ENCODE measurements around the gene CIDEA.

The CIDEA gene

DNA sequence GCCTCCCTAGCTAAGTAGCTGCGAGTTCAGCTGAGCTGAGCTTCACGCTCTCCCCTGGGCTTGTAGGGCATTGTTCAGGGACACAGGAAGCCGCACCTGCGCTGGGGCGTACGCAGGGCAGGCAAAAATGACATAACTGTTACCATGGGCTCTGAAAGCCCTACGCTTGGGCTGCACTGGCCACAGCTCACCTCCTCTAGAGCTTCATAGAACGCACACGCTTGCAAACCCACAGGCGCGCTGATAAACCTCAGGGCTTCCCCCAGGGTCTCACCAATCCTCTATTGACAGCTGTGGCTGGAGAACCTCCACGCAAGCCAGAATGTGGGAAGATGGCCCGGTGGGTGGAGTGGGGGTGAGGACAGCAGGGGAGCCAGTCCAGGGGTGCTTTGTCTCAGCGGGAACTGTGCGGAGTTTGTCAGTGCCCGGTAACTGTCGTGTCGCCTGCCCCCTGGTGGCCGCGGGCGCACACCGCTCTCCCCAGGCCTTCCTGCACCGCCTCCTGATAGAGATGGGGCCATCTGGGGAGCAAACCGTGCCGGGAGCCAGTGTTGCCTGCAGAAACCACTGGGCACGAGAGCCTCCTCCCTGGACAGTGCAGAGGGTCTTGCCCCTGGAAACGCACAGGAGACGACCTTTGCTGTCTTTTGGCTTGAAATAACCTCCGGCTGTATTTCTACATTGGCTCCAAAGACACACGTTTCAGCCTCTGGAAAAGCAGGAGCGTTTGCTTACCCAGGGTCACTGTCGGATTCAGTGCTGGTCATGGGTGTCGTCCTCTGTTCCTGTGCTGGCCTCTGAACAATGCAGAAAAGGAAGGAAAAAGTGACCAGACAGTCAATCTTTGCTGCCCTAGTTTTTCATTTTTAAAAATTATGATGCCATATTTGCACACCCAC lies 17.0 kb upstream of the CIDEA start:
- TF ChIP-seq, protein P1, sequence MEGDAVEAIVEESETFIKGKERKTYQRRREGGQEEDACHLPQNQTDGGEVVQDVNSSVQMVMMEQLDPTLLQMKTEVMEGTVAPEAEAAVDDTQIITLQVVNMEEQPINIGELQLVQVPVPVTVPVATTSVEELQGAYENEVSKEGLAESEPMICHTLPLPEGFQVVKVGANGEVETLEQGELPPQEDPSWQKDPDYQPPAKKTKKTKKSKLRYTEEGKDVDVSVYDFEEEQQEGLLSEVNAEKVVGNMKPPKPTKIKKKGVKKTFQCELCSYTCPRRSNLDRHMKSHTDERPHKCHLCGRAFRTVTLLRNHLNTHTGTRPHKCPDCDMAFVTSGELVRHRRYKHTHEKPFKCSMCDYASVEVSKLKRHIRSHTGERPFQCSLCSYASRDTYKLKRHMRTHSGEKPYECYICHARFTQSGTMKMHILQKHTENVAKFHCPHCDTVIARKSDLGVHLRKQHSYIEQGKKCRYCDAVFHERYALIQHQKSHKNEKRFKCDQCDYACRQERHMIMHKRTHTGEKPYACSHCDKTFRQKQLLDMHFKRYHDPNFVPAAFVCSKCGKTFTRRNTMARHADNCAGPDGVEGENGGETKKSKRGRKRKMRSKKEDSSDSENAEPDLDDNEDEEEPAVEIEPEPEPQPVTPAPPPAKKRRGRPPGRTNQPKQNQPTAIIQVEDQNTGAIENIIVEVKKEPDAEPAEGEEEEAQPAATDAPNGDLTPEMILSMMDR (IDR thresholded peaks at IDR 0.05) = peak; percentile 94

DNA sequence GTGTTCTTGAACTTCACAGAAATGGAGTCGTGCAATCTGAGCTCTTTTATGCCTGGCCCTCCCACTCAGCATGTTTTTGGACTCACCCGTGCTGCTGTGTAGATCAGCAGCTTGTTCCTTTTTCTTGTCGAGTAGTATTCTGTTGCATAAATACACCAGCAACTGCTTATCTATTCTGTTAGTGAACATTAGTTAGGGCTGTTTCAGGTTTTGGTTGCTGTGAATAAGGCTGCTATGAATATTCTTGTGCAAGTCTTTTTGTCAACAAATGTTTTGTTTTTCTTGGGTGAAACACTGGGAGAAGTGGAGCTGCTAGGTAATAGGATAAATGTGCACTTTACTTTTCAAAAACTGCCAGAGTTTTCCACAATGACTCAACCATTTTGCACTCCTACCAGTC lies 15.3 kb upstream of the CIDEA start:
- TF ChIP-seq, protein P1 (IDR thresholded peaks at IDR 0.05) = no peak

DNA sequence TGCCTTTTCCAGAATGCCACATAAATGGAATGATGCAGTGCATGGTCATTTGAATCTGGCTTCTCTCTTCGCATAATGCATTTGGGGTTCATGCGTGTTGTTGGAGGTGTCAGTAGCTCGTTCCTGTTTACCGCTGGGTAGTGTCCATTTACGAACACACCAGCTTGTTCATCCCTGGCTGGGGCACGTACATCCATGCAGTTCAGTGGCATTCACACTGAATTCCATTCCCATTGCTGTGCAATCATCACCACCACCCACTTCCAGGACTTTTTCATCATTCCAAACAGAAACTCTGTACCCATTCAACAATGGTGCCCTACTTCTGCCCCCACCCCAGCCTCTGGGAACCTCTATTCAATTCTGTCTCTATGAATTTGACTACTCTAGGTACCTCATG lies 14.7 kb upstream of the CIDEA start:
- TF ChIP-seq, protein P1 (IDR thresholded peaks at IDR 0.05) = no peak

DNA sequence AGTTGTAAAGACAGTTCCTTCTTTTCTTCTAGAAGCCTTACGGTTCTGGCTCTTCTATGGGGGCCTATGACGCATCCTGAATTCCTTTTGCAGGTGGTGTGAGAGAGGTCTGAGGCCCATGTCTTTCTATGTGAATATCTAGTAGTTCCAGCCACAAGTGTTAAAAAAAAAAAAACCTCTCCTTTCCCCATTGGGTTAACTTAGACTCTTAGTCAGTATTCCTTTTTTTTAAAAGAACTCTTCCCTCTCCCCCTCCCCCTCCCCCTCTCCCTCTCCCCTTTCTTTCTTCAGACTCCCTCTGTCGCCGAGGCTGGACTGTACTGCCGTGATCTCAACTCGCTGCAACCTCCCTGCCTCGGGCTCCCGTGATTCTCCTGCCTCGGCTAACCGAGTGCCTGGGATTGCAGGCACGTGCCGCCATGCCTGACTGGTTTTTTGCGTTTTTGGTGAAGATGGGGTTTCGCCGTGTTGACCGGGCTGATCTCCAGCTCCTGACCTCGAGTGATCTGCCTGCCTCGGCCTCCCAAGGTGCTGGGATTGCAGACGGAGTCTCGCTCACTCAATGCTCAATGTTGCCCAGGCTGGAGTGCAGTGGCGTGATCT lies 11.4 kb upstream of the CIDEA start:
- TF ChIP-seq, protein P1 (IDR thresholded peaks at IDR 0.05) = no peak

DNA sequence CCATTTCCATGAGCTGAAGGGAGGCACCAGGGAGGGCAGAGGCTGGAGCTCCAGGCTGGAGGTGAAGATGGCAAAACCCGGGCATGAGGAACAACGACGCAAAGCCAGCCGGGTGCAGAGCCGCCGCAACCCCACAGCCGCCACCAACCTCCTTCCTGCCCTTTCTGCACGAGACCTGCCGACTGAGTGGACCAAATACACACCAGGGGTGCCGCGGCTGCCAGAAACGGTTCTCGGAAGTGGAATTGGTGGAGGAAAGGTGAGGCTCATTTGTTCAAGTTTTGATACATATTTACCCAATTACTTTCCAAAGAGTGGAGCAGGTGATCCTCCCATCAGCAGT lies 8.4 kb upstream of the CIDEA start:
- TF ChIP-seq, protein P1 (IDR thresholded peaks at IDR 0.05) = no peak

DNA sequence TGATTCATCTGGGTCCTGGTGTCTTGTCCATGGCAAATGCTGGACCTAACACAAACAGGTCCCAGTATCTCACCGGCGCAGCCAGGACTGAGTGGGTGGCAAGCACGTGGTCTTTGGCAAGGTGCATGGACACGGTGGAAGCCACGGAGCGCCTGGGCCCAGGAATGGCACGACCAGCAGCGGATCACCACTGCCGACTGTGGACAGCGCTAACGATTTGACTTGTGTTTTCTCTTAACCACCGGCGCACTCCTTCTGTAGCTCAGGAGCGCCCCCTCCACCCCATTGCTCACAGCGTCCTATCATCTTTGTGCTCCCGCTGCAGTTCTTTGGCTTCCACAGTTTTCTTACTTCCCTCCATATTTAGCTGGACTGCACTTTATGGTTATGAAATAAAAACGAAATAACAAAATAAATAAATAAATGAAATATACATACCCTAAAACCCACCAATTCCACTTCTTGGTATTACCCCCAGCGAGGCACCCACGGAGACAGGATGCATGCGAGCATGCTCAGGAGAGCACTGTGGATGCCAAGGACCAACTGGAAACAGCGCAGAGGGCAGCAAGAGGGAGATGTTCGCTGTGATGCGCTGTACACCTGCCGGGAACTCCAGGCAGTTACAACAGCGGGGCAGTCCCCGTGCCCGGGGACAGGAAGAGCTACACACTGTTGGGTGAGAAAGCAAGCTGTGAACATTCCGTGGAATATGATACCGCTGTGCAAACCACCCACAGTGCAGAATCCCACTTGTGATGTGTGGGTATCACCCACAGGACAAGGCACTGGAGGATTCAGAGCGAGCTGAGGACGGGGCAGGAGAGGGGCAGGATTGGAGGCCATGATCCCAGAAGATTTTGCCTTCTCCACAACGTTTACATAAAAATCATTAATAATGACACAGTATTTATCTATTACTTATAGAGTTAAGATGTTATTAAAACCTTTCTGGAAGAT lies 7.0 kb upstream of the CIDEA start:
- TF ChIP-seq, protein P1 (IDR thresholded peaks at IDR 0.05) = no peak

DNA sequence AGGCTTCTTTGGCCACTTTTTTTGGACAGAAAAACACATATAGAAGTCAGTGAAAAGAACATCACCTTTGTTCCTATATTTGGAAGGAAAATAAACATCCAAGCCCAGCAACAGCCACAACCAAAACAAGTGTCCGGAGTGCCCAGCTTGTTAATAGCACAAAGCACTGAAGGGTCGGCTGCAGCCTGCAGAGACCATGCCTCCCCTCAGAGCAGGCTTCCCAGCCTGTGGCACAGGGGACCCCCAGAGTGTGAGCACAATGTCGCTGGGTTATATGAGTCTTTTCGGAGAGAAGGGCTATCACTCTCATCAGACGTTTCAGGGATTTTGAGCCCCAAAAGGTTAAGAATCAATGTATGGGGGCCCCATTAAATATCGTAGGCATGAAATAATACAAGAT lies 6.2 kb upstream of the CIDEA start:
- TF ChIP-seq, protein P1 (IDR thresholded peaks at IDR 0.05) = no peak
